GM21367 (cell line): ENCODE measurements around the gene RIC8B.

ENCODE experiments used
- ATAC-seq: cut with Tn5 transposase; IDR thresholded peaks from one replicate; pipeline ENCODE4 v1.9.1; 2021; ENCODE audit not compliant: unreplicated experiment

The RIC8B gene

GRCh38 chr12:106926657-106927056 is 152.2 kb downstream of the RIC8B start:
- no peak for ATAC-seq

DNA sequence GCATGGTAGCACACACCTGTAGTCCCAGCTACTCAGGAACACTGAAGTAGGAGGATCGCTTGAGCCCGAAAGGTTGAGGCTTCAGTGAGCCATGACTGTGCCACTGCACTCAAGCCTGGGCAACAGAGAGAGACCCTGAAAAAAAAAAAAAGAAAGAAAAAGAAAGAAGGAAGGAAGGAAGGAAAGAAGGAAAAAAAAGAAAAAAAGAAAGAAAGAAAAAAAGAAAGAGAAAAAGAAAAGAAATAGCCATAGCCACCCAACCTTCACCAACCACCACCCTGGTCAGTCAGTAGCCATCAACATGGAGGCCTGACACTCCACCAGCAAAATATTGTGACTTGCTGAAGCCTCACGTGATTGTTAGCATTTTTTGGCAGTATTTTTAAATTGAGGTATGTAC is 159.8 kb downstream of the RIC8B start:
- ATAC-seq = no peak
